ENCODE data around the gene SNTG2. TPM values are rescaled to one million over a fixed set of nuclear protein-coding genes. Genes with fewer than 3 reads are reported as not detected.
A peak's percentile ranks its signal among the peaks of the same experiment; 100 is the strongest.

The SNTG2 gene
- total RNA-seq, 2 donors from 2014 or later, result 2.0 to 5.0 TPM

DNA sequence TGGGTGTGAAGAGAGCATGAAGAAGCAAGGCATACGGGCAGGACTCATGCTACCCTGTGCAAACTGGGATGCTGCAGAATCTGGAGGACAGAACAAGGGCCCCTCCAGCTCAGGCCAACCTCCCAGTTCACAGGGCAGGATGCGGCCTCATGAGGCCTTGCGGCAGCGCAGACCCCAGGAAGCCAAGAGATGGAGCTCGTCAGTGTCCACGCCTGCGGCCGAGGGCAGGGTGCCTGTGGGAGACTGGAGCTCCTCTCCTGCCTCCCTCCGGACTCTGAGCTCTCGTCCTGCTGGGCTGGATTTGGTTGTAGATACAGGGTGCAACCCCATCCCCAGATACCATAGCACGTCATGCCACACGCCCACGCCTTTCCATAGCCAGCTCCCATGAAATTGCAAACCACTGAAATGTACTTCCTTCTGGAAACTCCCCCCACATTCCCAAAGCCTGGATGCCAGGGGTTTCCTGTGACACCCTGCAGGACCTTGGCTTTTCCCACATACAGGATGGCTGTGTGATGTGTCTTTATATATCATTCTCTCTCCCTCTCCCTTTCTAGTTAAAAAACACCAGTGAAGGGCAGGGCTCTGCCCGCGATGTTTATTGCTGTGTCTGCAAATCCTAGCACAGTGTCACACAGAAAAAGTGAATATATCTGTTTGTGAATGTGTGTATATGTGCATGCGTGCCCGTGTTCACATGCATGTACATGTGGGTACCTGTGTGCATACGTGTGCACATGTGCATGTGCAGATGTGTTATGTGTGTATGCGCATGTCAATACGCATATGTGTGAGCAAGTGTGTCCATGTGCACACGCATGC lies 12.3 kb upstream of the SNTG2 start:
- intact Hi-C loops (cut with DNase I), result no loop called here
- Histone ChIP-seq H3K36me3 (no peaks in the 10 kb centered on the region), H3K4me1 (replicated peaks) (no peaks in the 10 kb centered on the region), H3K27me3 (replicated peaks; ENCODE audit: insufficient read depth) (no peaks in the 10 kb centered on the region), H3K9me3 (no peaks in the 10 kb centered on the region), H3K4me3 (no peak overlapping the region), H3K27ac (no peak overlapping the region)
- DNase-seq (ENCODE audit: low spot score), result no peak
- TF ChIP-seq POLR2AphosphoS5 (IDR thresholded peaks at IDR 0.05) (no peak), POLR2A (IDR thresholded peaks at IDR 0.05) (no peak)
- TF ChIP-seq, protein P1, sequence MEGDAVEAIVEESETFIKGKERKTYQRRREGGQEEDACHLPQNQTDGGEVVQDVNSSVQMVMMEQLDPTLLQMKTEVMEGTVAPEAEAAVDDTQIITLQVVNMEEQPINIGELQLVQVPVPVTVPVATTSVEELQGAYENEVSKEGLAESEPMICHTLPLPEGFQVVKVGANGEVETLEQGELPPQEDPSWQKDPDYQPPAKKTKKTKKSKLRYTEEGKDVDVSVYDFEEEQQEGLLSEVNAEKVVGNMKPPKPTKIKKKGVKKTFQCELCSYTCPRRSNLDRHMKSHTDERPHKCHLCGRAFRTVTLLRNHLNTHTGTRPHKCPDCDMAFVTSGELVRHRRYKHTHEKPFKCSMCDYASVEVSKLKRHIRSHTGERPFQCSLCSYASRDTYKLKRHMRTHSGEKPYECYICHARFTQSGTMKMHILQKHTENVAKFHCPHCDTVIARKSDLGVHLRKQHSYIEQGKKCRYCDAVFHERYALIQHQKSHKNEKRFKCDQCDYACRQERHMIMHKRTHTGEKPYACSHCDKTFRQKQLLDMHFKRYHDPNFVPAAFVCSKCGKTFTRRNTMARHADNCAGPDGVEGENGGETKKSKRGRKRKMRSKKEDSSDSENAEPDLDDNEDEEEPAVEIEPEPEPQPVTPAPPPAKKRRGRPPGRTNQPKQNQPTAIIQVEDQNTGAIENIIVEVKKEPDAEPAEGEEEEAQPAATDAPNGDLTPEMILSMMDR (IDR thresholded peaks at IDR 0.05), result no peak
- WGBS, result 92% methylated on average over 21 of the region's 21 CpGs

DNA sequence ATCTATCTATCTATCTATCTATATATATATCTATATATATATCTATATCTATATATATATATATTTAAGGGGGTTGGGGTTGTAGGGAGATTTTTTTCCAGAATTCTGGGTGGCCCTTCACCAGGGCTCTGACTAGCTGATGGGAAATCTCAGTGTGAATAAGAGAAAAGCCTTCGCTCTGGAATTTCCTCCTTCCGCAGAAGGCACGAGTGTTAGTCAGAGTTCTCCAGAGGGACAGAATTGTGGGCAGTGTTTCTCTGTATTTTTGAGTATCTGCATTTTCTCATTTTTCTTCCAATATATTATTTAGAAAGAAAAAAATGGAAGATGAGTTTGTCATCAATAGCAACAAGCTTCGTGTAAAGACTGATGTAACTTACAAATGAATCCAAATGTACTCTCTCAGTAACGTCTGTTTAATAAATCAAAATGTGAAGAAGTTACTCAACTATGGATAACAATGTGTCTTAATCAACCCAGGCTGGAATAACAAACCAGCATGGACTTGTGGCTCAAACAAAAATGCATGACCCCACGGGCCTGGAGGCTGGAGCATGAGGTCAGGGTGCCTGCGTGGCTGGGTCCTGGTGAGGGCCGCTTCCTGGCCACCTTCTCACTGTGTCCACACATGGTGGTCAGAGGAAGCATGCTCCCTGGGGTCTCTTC lies 10.6 kb upstream of the SNTG2 start:
- DNase-seq (ENCODE audit: low spot score), result no peak
- TF ChIP-seq, protein P1 (IDR thresholded peaks at IDR 0.05), result no peak
- no peak for TF ChIP-seq POLR2AphosphoS5 (IDR thresholded peaks at IDR 0.05)
- no peak for TF ChIP-seq POLR2A (IDR thresholded peaks at IDR 0.05)
- no peaks in the 10 kb centered on the region for H3K4me1 ChIP-seq (replicated peaks)
- H3K27ac ChIP-seq, result no peak overlapping the region
- H3K4me3 ChIP-seq, result no peak overlapping the region
- no peaks in the 10 kb centered on the region for H3K36me3 ChIP-seq
- H3K9me3 ChIP-seq, result no peaks in the 10 kb centered on the region
- intact Hi-C loops (cut with DNase I), result no loop called here
- 79% methylated on average over 8 of the region's 8 CpGs for WGBS
- H3K27me3 ChIP-seq (replicated peaks; ENCODE audit: insufficient read depth), result no peaks in the 10 kb centered on the region

DNA sequence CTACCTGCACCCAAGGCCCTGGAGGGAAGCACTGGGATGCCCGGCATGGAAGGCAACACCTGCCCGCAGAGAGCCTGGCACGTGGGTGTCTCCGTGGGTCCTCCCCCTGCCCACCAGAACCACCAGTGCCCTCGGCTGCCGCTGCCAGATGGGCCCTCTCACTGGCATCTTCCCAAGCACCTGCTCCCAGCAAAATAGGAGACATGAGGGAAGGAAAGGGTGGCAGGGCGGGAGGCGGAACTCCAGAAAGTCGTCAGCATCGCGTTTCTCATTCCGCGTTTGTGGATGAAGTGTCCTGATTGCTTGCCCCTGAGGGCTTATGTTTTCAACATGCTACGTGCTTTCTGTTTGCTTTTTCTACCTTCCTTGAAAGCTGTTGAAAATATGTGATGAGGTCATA lies 8.8 kb upstream of the SNTG2 start:
- no peak for DNase-seq (ENCODE audit: low spot score)
- intact Hi-C loops (cut with DNase I), result no loop called here
- H3K4me3 ChIP-seq, result no peak overlapping the region
- no peaks in the 10 kb centered on the region for H3K27me3 ChIP-seq (replicated peaks; ENCODE audit: insufficient read depth)
- H3K36me3 ChIP-seq, result no peaks in the 10 kb centered on the region
- TF ChIP-seq, protein P1 (IDR thresholded peaks at IDR 0.05), result no peak
- no peak for TF ChIP-seq POLR2A (IDR thresholded peaks at IDR 0.05)
- no peak for TF ChIP-seq POLR2AphosphoS5 (IDR thresholded peaks at IDR 0.05)
- H3K9me3 ChIP-seq, result no peaks in the 10 kb centered on the region
- H3K4me1 ChIP-seq (replicated peaks), result no peaks in the 10 kb centered on the region
- WGBS, result 55% methylated on average over 13 of the region's 14 CpGs
- peak overlapping the region in 1 of 2 donors; percentile 52 for H3K27ac ChIP-seq

DNA sequence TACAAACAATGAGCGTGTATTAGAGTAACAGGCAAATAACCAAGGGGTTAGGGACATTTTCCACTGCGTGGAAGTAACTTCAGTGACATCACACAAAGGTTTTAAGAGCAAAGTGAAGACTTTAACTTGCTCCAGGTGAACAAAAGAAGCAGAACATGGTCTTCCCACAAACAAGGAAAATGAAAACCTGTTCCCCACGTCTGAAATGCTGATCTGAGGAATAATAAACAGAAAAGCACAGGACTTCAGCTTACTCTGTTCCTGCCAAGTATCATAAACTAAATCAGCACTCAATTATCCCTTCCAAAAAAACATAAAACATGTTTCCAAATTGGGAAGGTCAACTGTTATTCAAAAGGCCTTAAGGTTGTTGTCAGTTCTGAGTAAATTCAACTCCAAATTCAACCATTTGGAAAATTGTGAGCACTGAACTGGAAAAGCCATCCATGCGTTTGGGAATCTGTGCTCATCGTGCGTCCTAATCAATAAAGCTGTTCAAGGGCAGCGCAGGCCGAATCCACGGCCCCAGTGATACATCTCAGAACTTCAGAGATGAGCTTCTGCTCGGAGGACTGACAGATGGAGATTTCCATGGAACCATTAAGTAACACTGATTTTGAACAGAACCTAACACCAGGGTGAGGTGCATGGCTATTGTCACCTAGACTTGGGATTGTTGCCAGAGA lies 7.7 kb upstream of the SNTG2 start:
- Histone ChIP-seq H3K36me3 (no peaks in the 10 kb centered on the region), H3K9me3 (no peaks in the 10 kb centered on the region), H3K27ac (peak overlapping the region in 1 of 2 donors; percentile 60), H3K27me3 (replicated peaks; ENCODE audit: insufficient read depth) (no peaks in the 10 kb centered on the region), H3K4me3 (no peak overlapping the region), H3K4me1 (replicated peaks) (no peaks in the 10 kb centered on the region)
- intact Hi-C loops (cut with DNase I), result no loop called here
- DNase-seq (ENCODE audit: low spot score), result peak; percentile 23
- WGBS, result 74% methylated on average over 10 of the region's 10 CpGs
- TF ChIP-seq POLR2AphosphoS5 (IDR thresholded peaks at IDR 0.05), result peak; percentile 77
- TF ChIP-seq, protein P1 (IDR thresholded peaks at IDR 0.05), result no peak

All from prostate gland (tissue), 2 donors.